ENCODE results near the gene SNCAIP.

DNA sequence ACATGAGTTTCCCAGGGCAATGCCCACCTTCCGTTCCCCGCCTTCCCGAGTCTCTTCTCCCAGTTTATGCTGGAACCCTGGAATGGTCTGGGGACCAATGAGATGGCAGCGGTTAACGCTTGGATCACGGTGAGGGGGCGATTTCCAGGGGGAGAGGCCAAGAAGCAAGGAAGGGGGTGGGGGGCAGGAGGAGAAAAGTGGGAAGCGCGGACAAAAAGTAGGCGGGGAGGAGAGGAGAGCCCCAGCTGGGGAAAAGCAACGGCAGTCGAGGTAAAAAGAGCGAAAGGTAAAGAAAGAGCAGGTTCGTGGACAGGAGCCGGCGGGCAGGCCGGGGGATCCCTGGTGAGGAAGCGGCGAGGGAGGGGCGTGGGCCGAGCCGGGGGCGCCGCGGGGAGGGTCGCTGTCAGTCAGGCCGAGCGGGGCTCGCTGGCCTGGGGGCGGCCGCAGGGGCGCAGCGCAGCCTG, 508 bp upstream of the SNCAIP start:
- TF ChIP-seq, protein P1, sequence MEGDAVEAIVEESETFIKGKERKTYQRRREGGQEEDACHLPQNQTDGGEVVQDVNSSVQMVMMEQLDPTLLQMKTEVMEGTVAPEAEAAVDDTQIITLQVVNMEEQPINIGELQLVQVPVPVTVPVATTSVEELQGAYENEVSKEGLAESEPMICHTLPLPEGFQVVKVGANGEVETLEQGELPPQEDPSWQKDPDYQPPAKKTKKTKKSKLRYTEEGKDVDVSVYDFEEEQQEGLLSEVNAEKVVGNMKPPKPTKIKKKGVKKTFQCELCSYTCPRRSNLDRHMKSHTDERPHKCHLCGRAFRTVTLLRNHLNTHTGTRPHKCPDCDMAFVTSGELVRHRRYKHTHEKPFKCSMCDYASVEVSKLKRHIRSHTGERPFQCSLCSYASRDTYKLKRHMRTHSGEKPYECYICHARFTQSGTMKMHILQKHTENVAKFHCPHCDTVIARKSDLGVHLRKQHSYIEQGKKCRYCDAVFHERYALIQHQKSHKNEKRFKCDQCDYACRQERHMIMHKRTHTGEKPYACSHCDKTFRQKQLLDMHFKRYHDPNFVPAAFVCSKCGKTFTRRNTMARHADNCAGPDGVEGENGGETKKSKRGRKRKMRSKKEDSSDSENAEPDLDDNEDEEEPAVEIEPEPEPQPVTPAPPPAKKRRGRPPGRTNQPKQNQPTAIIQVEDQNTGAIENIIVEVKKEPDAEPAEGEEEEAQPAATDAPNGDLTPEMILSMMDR (IDR thresholded peaks at IDR 0.05) = no peak
- TF ChIP-seq, protein P2, sequence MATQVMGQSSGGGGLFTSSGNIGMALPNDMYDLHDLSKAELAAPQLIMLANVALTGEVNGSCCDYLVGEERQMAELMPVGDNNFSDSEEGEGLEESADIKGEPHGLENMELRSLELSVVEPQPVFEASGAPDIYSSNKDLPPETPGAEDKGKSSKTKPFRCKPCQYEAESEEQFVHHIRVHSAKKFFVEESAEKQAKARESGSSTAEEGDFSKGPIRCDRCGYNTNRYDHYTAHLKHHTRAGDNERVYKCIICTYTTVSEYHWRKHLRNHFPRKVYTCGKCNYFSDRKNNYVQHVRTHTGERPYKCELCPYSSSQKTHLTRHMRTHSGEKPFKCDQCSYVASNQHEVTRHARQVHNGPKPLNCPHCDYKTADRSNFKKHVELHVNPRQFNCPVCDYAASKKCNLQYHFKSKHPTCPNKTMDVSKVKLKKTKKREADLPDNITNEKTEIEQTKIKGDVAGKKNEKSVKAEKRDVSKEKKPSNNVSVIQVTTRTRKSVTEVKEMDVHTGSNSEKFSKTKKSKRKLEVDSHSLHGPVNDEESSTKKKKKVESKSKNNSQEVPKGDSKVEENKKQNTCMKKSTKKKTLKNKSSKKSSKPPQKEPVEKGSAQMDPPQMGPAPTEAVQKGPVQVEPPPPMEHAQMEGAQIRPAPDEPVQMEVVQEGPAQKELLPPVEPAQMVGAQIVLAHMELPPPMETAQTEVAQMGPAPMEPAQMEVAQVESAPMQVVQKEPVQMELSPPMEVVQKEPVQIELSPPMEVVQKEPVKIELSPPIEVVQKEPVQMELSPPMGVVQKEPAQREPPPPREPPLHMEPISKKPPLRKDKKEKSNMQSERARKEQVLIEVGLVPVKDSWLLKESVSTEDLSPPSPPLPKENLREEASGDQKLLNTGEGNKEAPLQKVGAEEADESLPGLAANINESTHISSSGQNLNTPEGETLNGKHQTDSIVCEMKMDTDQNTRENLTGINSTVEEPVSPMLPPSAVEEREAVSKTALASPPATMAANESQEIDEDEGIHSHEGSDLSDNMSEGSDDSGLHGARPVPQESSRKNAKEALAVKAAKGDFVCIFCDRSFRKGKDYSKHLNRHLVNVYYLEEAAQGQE (IDR thresholded peaks at IDR 0.05; ENCODE audit: insufficient read depth in 1 of 2, low read depth in 2 of 2, low read length in 1 of 2) = no peak
- TF ChIP-seq POLR2AphosphoS5 (IDR thresholded peaks at IDR 0.05; ENCODE audit: low read depth, low read length) (no peak), TCF7L2 (IDR thresholded peaks at IDR 0.05; ENCODE audit: low read depth, low read length) (no peak)
